IMR-90 (cell line): ENCODE results near the gene NPPB. TPM values are rescaled to one million over a fixed set of nuclear protein-coding genes. Genes with fewer than 3 reads are reported as not detected.

Experiments used
- ATAC-seq: fragments of 200-7000 bp; cut with Tn5 transposase; 2 replicates; pipeline ENCODE4 v1.9.1; 2020; ENCODE audit warnings: low read depth, mild to moderate bottlenecking, moderate library complexity
- BruUV-seq: library from RNA; stranded (reverse); fragments of 400-500 nt; replicated peaks from 2 replicates; lab custom pipeline; 2021; lab: Mats Ljungman, UMichigan
- CTCF ChIA-PET: fragments of 300-600 bp; formaldehyde crosslinking; extraction: SDS; loops from one replicate; lab custom pipeline; 2021; ENCODE audit warnings: antibody characterized with exemption; lab: Yijun Ruan, JAX
- POLR2A ChIA-PET: fragments of 300-600 bp; sonication (Branson Sonifier 250); formaldehyde crosslinking; loops from one replicate; lab custom pipeline; 2022; ENCODE audit warnings: antibody characterized with exemption; ENCODE audit not compliant: unreplicated experiment; lab: Charles Lee
- DNase-seq: peaks from one replicate; pipeline ENCODE4 v3.0.0; 2013
- H2AFZ ChIP-seq: replicated peaks from 2 replicates; pipeline ENCODE3; 2013; ENCODE audit warnings: low read length, mild to moderate bottlenecking; ENCODE audit not compliant: poor library complexity
- H2AK5ac ChIP-seq: 2 replicates; pipeline ENCODE4 v1.6.1; 2013; ENCODE audit warnings: low read depth, low read length, inconsistent platforms
- H2AK9ac ChIP-seq: replicated peaks from 2 replicates; pipeline ENCODE3; 2013; ENCODE audit warnings: mild to moderate bottlenecking, low read depth, low read length, moderate library complexity; ENCODE audit not compliant: poor library complexity
- H2BK120ac ChIP-seq: 2 replicates; pipeline ENCODE4 v1.6.1; 2013; ENCODE audit warnings: low read depth, low read length, inconsistent platforms
- H2BK15ac ChIP-seq: 3 replicates; pipeline ENCODE4 v1.6.1; 2013; ENCODE audit warnings: low read depth, low read length, inconsistent platforms
- H2BK20ac ChIP-seq: 2 replicates; pipeline ENCODE4 v1.6.1; 2013; ENCODE audit warnings: low read depth, mild to moderate bottlenecking, inconsistent platforms, low read length, moderate library complexity
- H2BK5ac ChIP-seq: 2 replicates; pipeline ENCODE4 v1.6.1; 2013; ENCODE audit warnings: mild to moderate bottlenecking, low read depth, low read length, inconsistent platforms; ENCODE audit not compliant: poor library complexity, severe bottlenecking
- H3K14ac ChIP-seq: replicated peaks from 2 replicates; pipeline ENCODE4 v1.6.1; 2013; ENCODE audit warnings: low read depth, low read length, inconsistent platforms
- H3K18ac ChIP-seq: 2 replicates; pipeline ENCODE4 v1.6.1; 2013; ENCODE audit warnings: low read depth, low read length, control low read depth
- H3K23ac ChIP-seq: 2 replicates; pipeline ENCODE4 v1.6.1; 2013; ENCODE audit warnings: low read depth, low read length, inconsistent platforms
- H3K27ac ChIP-seq: 2 replicates; pipeline ENCODE4 v1.5.1; 2013; ENCODE audit warnings: mild to moderate bottlenecking, control low read depth, low read length; ENCODE audit not compliant: insufficient read depth
- H3K27me3 ChIP-seq: 2 replicates; pipeline ENCODE4 v1.6.1; 2013; ENCODE audit warnings: low read length; ENCODE audit not compliant: control insufficient read depth, insufficient read depth
- H3K36me3 ChIP-seq: 2 replicates; pipeline ENCODE4 v1.6.1; 2013; ENCODE audit warnings: low read length, mixed read lengths; ENCODE audit not compliant: control insufficient read depth, insufficient read depth
- H3K4ac ChIP-seq: 2 replicates; pipeline ENCODE4 v1.6.1; 2013; ENCODE audit warnings: low read depth, low read length, inconsistent platforms
- H3K4me1 ChIP-seq: 2 replicates; pipeline ENCODE4 v1.6.1; 2013; ENCODE audit warnings: low read length, mixed read lengths; ENCODE audit not compliant: control insufficient read depth, insufficient read depth
- H3K4me2 ChIP-seq: 2 replicates; pipeline ENCODE4 v1.6.1; 2013; ENCODE audit warnings: low read depth, mild to moderate bottlenecking, control low read depth, low read length, moderate library complexity
- H3K4me3 ChIP-seq: 2 replicates; pipeline ENCODE4 v1.5.1; 2013; ENCODE audit warnings: low read depth, mild to moderate bottlenecking, control low read depth, low read length, moderate library complexity; ENCODE audit not compliant: insufficient read depth
- H3K56ac ChIP-seq: 2 replicates; pipeline ENCODE4 v1.6.1; 2013; ENCODE audit warnings: low read length, inconsistent platforms; ENCODE audit not compliant: insufficient read depth; ENCODE audit errors: extremely low read depth
- H3K79me1 ChIP-seq, 2 experiments: 2 replicates each; pipeline ENCODE4 v1.6.1; 2013; ENCODE audit warnings: low read length in 2 of 2, inconsistent platforms in 1 of 2, low read depth in 1 of 2
- H3K9ac ChIP-seq: 2 replicates; pipeline ENCODE4 v1.6.1; 2013; ENCODE audit warnings: low read depth, low read length, control low read depth
- H3K9me1 ChIP-seq: 2 replicates; pipeline ENCODE4 v1.6.1; 2013; ENCODE audit warnings: low read length, inconsistent platforms; ENCODE audit not compliant: insufficient read depth
- H3K9me3 ChIP-seq: 2 replicates; pipeline ENCODE4 v1.6.1; 2013; ENCODE audit warnings: low read length; ENCODE audit not compliant: control insufficient read depth, insufficient read depth
- H4K20me1 ChIP-seq: 2 replicates; pipeline ENCODE4 v1.6.1; 2013; ENCODE audit warnings: low read length, inconsistent platforms; ENCODE audit not compliant: insufficient read depth
- H4K5ac ChIP-seq: 2 replicates; pipeline ENCODE4 v1.6.1; 2013; ENCODE audit warnings: mild to moderate bottlenecking, low read depth, low read length, control low read depth
- H4K8ac ChIP-seq, 2 experiments: 2 replicates each; pipeline ENCODE4 v1.6.1; 2013; ENCODE audit warnings: low read depth in 2 of 2, low read length in 2 of 2, control low read depth in 1 of 2, inconsistent platforms in 1 of 2
- H4K91ac ChIP-seq: 2 replicates; pipeline ENCODE4 v1.6.1; 2013; ENCODE audit warnings: low read depth, low read length, inconsistent platforms; ENCODE audit not compliant: insufficient read depth
- BHLHE40 ChIP-seq: fragments of 150-350 bp; IDR thresholded peaks from 2 replicates; pipeline ENCODE4 v1.6.1; 2016; ENCODE audit warnings: mild to moderate bottlenecking, low read depth, low read length
- CHD1 ChIP-seq: IDR thresholded peaks from 2 replicates; pipeline ENCODE4 v1.6.1; 2012; ENCODE audit warnings: low read depth, low read length, improper control_type of control experiment
- CTCF ChIP-seq: conservative IDR thresholded peaks from 2 replicates; pipeline ENCODE4 v1.5.1; 2012; ENCODE audit warnings: mild to moderate bottlenecking, low read depth, low read length, improper control_type of control experiment
- ELK1 ChIP-seq: fragments of 150-350 bp; IDR thresholded peaks from 2 replicates; pipeline ENCODE4 v1.6.1; 2016; ENCODE audit warnings: low read depth, mild to moderate bottlenecking, low read length, moderate library complexity, borderline replicate concordance
- FOS ChIP-seq: fragments of 150-350 bp; IDR thresholded peaks from 2 replicates; pipeline ENCODE4 v1.6.1; 2016; ENCODE audit warnings: low read depth, low read length
- MAFK ChIP-seq: IDR thresholded peaks from 2 replicates; pipeline ENCODE4 v1.6.1; 2012; ENCODE audit warnings: low read depth, low read length, improper control_type of control experiment
- MAZ ChIP-seq: IDR thresholded peaks from 2 replicates; pipeline ENCODE4 v1.6.1; 2012; ENCODE audit warnings: low read depth, mild to moderate bottlenecking, low read length, improper control_type of control experiment, moderate library complexity, borderline replicate concordance
- MXI1 ChIP-seq: IDR thresholded peaks from 2 replicates; pipeline ENCODE4 v1.6.1; 2012; ENCODE audit warnings: low read depth, mild to moderate bottlenecking, low read length, moderate library complexity, borderline replicate concordance
- NFE2L2 ChIP-seq: fragments of 150-350 bp; IDR thresholded peaks from 2 replicates; pipeline ENCODE4 v1.6.1; 2016; ENCODE audit warnings: low read depth, mild to moderate bottlenecking, low read length
- POLR2A ChIP-seq: IDR thresholded peaks from 2 replicates; pipeline ENCODE4 v1.6.1; 2012; ENCODE audit warnings: mild to moderate bottlenecking, low read depth, low read length
- RAD21 ChIP-seq: IDR thresholded peaks from 2 replicates; pipeline ENCODE4 v1.6.1; 2012; ENCODE audit warnings: low read length, improper control_type of control experiment
- RFX5 ChIP-seq: IDR thresholded peaks from 2 replicates; pipeline ENCODE4 v1.8.0; 2012; ENCODE audit warnings: low read depth, mild to moderate bottlenecking, low read length, moderate library complexity
- SMC3 ChIP-seq: fragments of 150-350 bp; IDR thresholded peaks from 2 replicates; pipeline ENCODE4 v1.6.1; 2016; ENCODE audit warnings: low read depth, mild to moderate bottlenecking, antibody characterized with exemption, low read length, moderate library complexity
- USF2 ChIP-seq: fragments of 150-350 bp; IDR thresholded peaks from 2 replicates; pipeline ENCODE4 v1.6.1; 2017; ENCODE audit warnings: mild to moderate bottlenecking, antibody characterized with exemption, low read length, low read depth
- WGBS, 2 experiments: methylation state at CpG; one replicate each; pipeline versions ENCODE4 v1.1.5 to v1.1.7; 2013; ENCODE audit warnings: missing lambda C conversion rate in 2 of 2; ENCODE audit not compliant: insufficient read length in 1 of 2; ENCODE audit errors: extremely low coverage in 2 of 2; 5-methylcytosine and 5-hydroxymethylcytosine counted together
- dilution Hi-C: fragments of 300-500 bp; cut with HindIII; formaldehyde crosslinking; loops from one replicate; pipeline ENCODE4 v1.14.3; 2018; ENCODE audit warnings: low sequenced_read_pairs; ENCODE audit not compliant: unreplicated experiment
- in situ Hi-C: fragments of 300-500 bp; cut with MboI; formaldehyde crosslinking; loops from 3 replicates; pipeline ENCODE4 v1.14.3; 2019; ENCODE audit warnings: low sequenced_read_pairs, inconsistent platforms, mixed read lengths
- intact Hi-C: fragments of 100-400 bp; cut with micrococcal nuclease; formaldehyde crosslinking; loops from 2 replicates; pipeline ENCODE4 v1.10.0; 2022
- polyA plus RNA-seq, 3 experiments: library from polyadenylated mRNA; depleted of rRNA; stranded (reverse); fragments of >200 nt; gene quantifications; 2 replicates each; pipeline ENCODE4 v1.2.3, GENCODE V29; 2012; ENCODE audit warnings: low replicate concordance in 1 of 3
- total RNA-seq: library from RNA; depleted of rRNA; stranded (reverse); fragments of >200 nt; gene quantifications from 2 replicates; pipeline ENCODE4 v1.2.3, GENCODE V29; 2012

The NPPB gene
- total and polyA plus RNA-seq, 2 of the 4 experiments (the other 2 are of a cell fraction): not detected

- H2BK120ac ChIP-seq: no peak overlapping the region
- H2AK5ac ChIP-seq: no peak overlapping the region
- no peak overlapping the region for H3K4me3 ChIP-seq
- no peak overlapping the region for H3K4ac ChIP-seq
- H4K20me1 ChIP-seq: no peaks in the 10 kb centered on the region
- no peak for TF ChIP-seq NFE2L2
- TF ChIP-seq CTCF: no peak
- no peak for TF ChIP-seq CHD1
- TF ChIP-seq MXI1: no peak
- TF ChIP-seq MAZ: no peak
- TF ChIP-seq SMC3: no peak
- no peak for TF ChIP-seq RFX5
- TF ChIP-seq POLR2A: no peak
- TF ChIP-seq ELK1: no peak
- no peak for TF ChIP-seq USF2
- TF ChIP-seq MAFK: no peak
- TF ChIP-seq BHLHE40: no peak
- no peak for TF ChIP-seq RAD21
- no peak for TF ChIP-seq FOS
- DNase-seq (no peak), ATAC-seq (no peak)
- no peak overlapping the region for H3K9ac ChIP-seq
- H2BK20ac ChIP-seq: no peak overlapping the region
- no peak overlapping the region for H3K14ac ChIP-seq
- CTCF ChIA-PET: no interaction called here
- no peak overlapping the region for H3K23ac ChIP-seq
- H3K27me3 ChIP-seq: peaks cover 49% of the 10 kb centered on the region
- no peak overlapping the region for H3K56ac ChIP-seq
- H2BK15ac ChIP-seq: no peak overlapping the region
- no peak overlapping the region for H3K18ac ChIP-seq
- no peak overlapping the region for H2AK9ac ChIP-seq
- dilution Hi-C loops (no loop called here), in situ Hi-C loops (no loop called here), intact Hi-C loops (no loop called here)
- H3K9me1 ChIP-seq: no peaks in the 10 kb centered on the region
- no peak overlapping the region for H2BK5ac ChIP-seq
- no peak overlapping the region for H4K5ac ChIP-seq
- no peak overlapping the region for H3K27ac ChIP-seq
- WGBS, 2 experiments: 51% methylated on average over 11 of the region's 15 CpGs; no CpG with 5 or more reads in 1 of the 2 experiments
- H3K36me3 ChIP-seq: no peaks in the 10 kb centered on the region
- H3K4me2 ChIP-seq: no peak overlapping the region
- H3K9me3 ChIP-seq: no peaks in the 10 kb centered on the region
- no peak overlapping the region for H4K8ac ChIP-seq
- POLR2A ChIA-PET: no interaction called here
- H3K4me1 ChIP-seq: no peaks in the 10 kb centered on the region
- H2AFZ ChIP-seq: no peak overlapping the region
- H4K91ac ChIP-seq: no peak overlapping the region
- H3K79me1 ChIP-seq: no peaks in the 10 kb centered on the region
- BruUV-seq: no TSS peak
Measured at GRCh38 chr1:11888206-11888876, 29.6 kb upstream of the NPPB start.
